Fibroblast of the conjunctiva (primary cell): ENCODE data around the gene RREB1.

Experiments used
- DNase-seq: peaks from one replicate; pipeline ENCODE4 v3.0.0-alpha.2; 2010; ENCODE audit warnings: low read depth

Gene RREB1

DNA sequence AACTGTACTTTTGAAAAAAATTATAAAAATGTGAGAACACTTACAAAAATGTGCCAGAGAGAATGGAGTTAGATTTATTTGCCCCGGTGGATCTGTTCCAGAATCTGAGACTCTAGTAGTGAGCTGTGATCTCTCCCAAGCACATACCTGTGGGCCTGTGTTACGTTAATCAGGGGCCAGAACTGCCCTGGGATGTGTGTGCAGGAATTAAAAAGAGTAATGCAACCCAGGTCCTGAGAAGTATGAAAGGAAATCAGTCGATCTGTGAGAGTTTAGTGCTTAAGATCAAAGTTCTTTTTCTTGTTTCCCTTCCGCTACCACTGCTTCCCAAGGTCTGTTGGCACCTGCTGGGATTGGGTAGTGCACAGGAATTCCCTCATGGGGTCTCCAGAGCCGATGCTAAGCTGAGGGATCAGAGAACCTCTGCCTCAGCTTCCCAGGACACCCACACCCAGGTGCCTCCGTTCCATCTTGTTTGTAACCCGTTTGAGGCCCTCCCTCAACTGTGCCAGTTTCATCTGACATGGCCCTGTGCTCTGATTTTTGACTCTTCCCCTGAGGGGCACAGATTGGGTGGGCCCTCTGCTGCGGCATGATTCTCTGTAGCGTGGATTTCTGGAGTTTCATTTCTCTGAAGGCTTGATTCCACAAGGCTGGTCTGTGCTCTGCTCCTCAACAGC is 87.7 kb downstream of the RREB1 start:
- no peak for DNase-seq

DNA sequence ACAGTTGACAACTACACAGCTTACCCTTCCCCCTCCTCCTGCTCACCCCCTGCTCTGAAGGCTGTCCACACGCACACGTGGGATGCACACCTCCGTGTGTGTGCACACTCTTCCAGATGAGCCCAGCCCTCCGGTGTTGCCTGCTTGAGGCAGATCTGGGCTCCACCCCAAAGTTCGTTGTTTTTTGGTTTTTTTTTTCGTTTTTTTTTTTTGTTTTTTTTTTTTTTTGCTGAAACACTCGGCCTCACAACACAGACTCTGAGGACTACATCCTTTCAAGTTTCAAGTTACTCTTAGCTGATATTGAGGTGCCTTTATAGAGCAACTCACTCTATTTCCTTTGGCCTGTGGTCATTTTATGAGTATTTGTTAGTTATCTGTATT is 88.2 kb downstream of the RREB1 start:
- DNase-seq = no peak

DNA sequence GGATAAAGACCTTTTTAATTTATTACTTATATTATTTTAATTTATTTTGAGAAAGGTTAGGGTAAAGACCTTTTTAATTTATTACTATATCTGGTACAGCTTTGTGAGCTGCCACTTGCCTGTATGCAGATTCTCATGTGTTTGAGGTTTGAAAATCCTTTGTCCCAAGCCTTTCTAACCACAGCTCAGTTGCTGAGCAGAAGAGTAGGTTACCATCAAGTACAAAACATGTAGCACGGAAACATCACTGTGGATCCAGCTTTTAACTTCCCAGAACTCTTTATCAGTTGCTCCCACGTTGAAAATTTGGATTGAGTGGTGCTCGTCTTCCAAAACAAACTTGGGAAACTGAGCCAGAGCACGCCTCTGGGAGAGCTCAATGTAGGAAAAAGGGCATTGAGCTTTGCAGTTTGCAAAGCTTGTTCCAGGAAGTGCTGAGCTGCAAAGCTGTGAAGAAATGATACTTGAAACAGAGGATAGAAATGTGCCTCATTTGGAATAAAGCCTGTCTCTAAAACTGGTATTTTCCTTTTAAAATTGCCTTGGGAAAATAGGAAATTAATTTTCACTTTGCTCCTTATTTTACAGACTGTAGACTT is 89.0 kb downstream of the RREB1 start:
- DNase-seq = no peak

GRCh38 chr6:7197747-7198146 is 90.0 kb downstream of the RREB1 start:
- DNase-seq = no peak

DNA sequence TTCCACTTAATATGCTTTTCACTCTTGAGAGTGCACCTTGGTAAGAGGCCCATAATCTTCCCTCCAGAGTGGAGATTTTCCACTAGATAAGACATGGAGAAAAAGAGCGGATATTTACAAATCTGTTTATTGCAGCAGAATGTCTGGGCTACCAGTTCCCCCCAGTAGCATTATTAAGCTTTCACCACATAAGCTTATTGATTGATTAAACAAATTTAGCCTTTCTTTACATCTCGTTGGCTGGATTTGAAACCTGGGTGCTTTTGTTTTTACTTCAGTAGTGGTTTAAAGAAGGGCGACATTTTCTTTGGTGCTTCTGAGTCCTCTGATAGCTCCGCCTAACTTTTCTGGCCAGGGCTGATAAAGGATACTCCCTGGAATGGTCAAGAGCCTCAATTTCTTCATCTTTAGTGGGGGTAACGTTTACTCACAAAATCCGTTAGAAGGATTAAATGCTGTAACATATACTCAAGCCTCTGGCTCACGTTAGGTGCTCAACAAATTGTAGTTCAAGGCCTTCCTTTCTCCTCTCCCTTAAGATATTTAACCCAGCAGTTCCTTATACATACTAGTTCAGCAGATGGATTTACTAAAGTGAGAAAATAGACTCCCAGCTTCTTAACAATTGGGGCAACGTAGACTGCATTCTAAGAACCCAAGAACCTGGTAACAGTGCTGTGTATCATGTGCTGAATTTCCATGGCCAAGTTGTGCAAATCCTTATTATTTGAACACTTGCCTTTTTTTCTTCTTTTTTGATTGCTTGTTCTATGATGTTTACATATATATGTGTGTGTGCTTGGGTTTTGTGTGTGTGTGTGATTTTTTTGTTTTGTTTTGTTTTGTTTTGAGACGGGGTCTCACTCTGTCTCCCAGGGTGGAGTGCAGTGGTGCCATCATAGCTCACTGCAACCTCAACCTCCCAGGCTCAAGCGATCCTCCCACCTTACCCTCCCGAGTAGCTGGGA is 91.4 kb downstream of the RREB1 start:
- DNase-seq = no peak

- no peak for DNase-seq
Observed at GRCh38 chr6:7200598-7201443, 93.1 kb downstream of the RREB1 start.

- no peak for DNase-seq
Observed at GRCh38 chr6:7201444-7201731, 93.6 kb downstream of the RREB1 start.

- DNase-seq = no peak
Observed at GRCh38 chr6:7201732-7202541, 94.2 kb downstream of the RREB1 start.

GRCh38 chr6:7202950-7203349 is 95.2 kb downstream of the RREB1 start:
- no peak for DNase-seq

- no peak for DNase-seq
Observed at GRCh38 chr6:7203939-7204338, 96.2 kb downstream of the RREB1 start.

GRCh38 chr6:7204726-7205125 is 97.0 kb downstream of the RREB1 start:
- no peak for DNase-seq

GRCh38 chr6:7207720-7208119 is 100.0 kb downstream of the RREB1 start:
- DNase-seq = no peak

GRCh38 chr6:7213416-7213815 is 105.7 kb downstream of the RREB1 start:
- DNase-seq = no peak

DNA sequence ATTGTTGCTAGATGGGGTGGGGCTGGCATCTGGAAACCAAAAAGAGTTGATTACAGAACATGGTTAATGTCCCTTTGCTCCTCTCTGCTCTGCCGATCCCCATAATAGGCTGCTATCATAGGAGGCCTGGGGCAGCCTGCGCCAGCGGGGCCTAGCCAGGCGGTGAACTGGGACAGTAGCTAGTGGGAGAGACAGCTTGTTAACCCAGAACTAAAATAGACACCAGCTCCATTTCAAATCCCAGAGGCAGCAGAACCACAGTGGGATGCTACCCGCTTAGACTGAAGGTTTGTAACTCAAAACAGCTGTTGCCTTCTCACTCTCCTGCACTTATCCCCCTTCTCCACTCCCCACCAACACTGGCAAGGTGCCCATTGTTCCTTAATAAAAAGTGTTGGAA is 106.7 kb downstream of the RREB1 start:
- DNase-seq = no peak

- DNase-seq = no peak
Observed at GRCh38 chr6:7215131-7215530, 107.4 kb downstream of the RREB1 start.

DNA sequence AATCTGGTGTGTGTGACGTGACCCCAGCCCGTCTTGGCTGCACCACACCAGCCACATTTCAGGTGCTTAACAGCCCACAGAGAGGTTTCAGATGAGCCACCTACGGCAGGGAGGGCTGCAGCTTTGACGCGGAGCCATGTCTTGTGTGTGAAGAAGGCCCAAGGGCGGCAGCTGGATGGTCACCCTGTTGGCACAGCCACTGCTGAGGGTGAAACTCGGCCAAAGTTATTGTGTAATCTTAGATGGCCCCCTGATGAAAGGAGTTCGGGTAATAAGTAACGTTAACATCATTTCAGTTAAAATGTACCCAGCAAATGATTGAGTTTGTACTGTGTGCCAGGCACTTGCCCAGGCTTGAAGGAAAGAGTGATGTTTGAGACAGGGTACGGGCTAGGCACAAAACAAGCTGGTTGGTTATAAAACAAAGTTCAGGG is 108.1 kb downstream of the RREB1 start:
- no peak for DNase-seq

- DNase-seq = no peak
Observed at GRCh38 chr6:7216941-7217621, 109.3 kb downstream of the RREB1 start.

- DNase-seq = no peak
Observed at GRCh38 chr6:7218406-7218988, 110.7 kb downstream of the RREB1 start.

GRCh38 chr6:7219310-7219709 is 111.5 kb downstream of the RREB1 start:
- no peak for DNase-seq

DNA sequence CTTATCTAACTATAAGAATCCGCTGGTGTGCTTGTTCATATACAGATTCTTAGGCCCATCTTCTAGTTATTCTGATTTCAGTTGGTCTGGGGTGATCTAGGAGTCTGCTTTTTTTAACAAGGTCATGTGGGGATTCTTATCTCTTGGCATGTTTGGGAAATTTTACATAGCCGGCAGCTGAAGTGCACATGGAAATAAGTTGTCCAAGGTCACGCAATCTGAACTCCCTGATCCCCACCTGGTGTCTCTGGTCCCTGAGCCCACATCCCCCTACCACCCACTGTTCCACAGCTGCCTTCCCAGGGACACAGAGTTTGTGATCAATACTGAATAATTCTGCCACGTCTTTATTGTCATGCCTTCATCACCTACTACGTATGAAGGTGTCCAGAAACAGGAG is 114.4 kb downstream of the RREB1 start:
- no peak for DNase-seq
